ENCODE data around the gene TUFT1.
"Not testable (repeated sequence)": the region's sequence is repeated elsewhere in the genome, so short reads cannot be mapped to it uniquely, and the experiment has no call there.

The TUFT1 gene

GRCh38 chr1:151584780-151585179 is 44.7 kb downstream of the TUFT1 start:
- H3K4me3 ChIP-seq (ENCODE audit: low read length): no peak overlapping the region
- no peak for DNase-seq (ENCODE audit: low read depth)
- no peak for TF ChIP-seq CTCF (conservative IDR thresholded peaks at IDR 0.05; ENCODE audit: low read length)

GRCh38 chr1:151585622-151586021 is 45.5 kb downstream of the TUFT1 start:
- no peak overlapping the region for H3K4me3 ChIP-seq (ENCODE audit: low read length)
- DNase-seq (ENCODE audit: low read depth): peak; percentile 54
- TF ChIP-seq CTCF (conservative IDR thresholded peaks at IDR 0.05; ENCODE audit: low read length): no peak

- DNase-seq (ENCODE audit: low read depth): no peak
- TF ChIP-seq CTCF (conservative IDR thresholded peaks at IDR 0.05; ENCODE audit: low read length): no peak
Measured at GRCh38 chr1:151590961-151591360, 50.9 kb downstream of the TUFT1 start.

GRCh38 chr1:151593730-151594129 is 53.6 kb downstream of the TUFT1 start:
- TF ChIP-seq CTCF (conservative IDR thresholded peaks at IDR 0.05; ENCODE audit: low read length): no peak
- DNase-seq (ENCODE audit: low read depth): no peak
- H3K4me3 ChIP-seq (ENCODE audit: low read length): no peak overlapping the region

More at GRCh38 chr1:151590961-151591360, 50.9 kb downstream of the TUFT1 start:
- H3K4me3 ChIP-seq (ENCODE audit: low read length): no peak overlapping the region

GRCh38 chr1:151594143-151594625 is 54.1 kb downstream of the TUFT1 start:
- peak; percentile 88 for TF ChIP-seq CTCF (conservative IDR thresholded peaks at IDR 0.05; ENCODE audit: low read length)
- peak; percentile 30 for DNase-seq (ENCODE audit: low read depth)
- no peak overlapping the region for H3K4me3 ChIP-seq (ENCODE audit: low read length)

- TF ChIP-seq CTCF (conservative IDR thresholded peaks at IDR 0.05; ENCODE audit: low read length): no peak
- no peak overlapping the region for H3K4me3 ChIP-seq (ENCODE audit: low read length)
- DNase-seq (ENCODE audit: low read depth): no peak
Measured at GRCh38 chr1:151596166-151596953, 56.3 kb downstream of the TUFT1 start.

- DNase-seq (ENCODE audit: low read depth): not testable (repeated sequence)
Measured at GRCh38 chr1:151602550-151602949, 62.4 kb downstream of the TUFT1 start.

More at GRCh38 chr1:151602550-151602949, 62.4 kb downstream of the TUFT1 start:
- not testable (repeated sequence) for H3K4me3 ChIP-seq (ENCODE audit: low read length)

Measured in AG10803 (cell line).